HCT116 (cell line): ENCODE results near the gene CALHM4. TPM values are rescaled to one million over a fixed set of nuclear protein-coding genes. Genes with fewer than 3 reads are reported as not detected.

Experiments used
- ATAC-seq: fragments of 200-7000 bp; cut with Tn5 transposase; 2 replicates; pipeline ENCODE4 v1.9.1; 2020; ENCODE audit warnings: mild to moderate bottlenecking, moderate library complexity
- BruUV-seq: library from RNA; stranded (reverse); fragments of 400-500 nt; replicated peaks from 2 replicates; lab custom pipeline; 2021; lab: Mats Ljungman, UMichigan
- CTCF ChIA-PET: fragments of 300-600 bp; sonication (Branson Sonifier 250); formaldehyde crosslinking; loops from one replicate; lab custom pipeline; 2021; ENCODE audit warnings: antibody characterized with exemption; lab: Charles Lee
- POLR2A ChIA-PET: fragments of 300-600, 350-600 bp; sonication (Branson Sonifier 250); formaldehyde crosslinking; loops from one replicate; lab custom pipeline; 2021; ENCODE audit warnings: antibody characterized with exemption; lab: Charles Lee
- RAD21 ChIA-PET, 2 experiments: fragments of 300-600 bp; sonication (Branson Sonifier 250); formaldehyde crosslinking; loops; one replicate each; lab custom pipeline; 2023; ENCODE audit warnings: low total read pairs in 2 of 2; ENCODE audit not compliant: uncharacterized antibody in 2 of 2, unreplicated experiment in 2 of 2, low non-redundant PET in 1 of 2; lab: Charles Lee
- DNase-seq: peaks from one replicate; pipeline ENCODE4 v3.0.0-alpha.2; 2010; ENCODE audit warnings: low read depth, low spot score
- H2AFZ ChIP-seq: fragments of 200-600 bp; shearing (Covaris generic), sonication (generic); 2 replicates; pipeline ENCODE4 v1.6.1; 2017; ENCODE audit warnings: low read depth, mixed run types, mixed read lengths, antibody characterized with exemption, low read length; ENCODE audit not compliant: poor library complexity, severe bottlenecking
- H3K27ac ChIP-seq: 2 replicates; pipeline ENCODE4 v1.5.1; 2012; ENCODE audit warnings: low read depth, low read length
- H3K27me3 ChIP-seq: fragments of 200-600 bp; sonication (generic); 2 replicates; pipeline ENCODE4 v1.6.1; 2016; ENCODE audit warnings: mixed run types, low read length, mixed read lengths; ENCODE audit not compliant: insufficient read depth
- H3K36me3 ChIP-seq, 2 experiments: fragments of 200-500 bp in 1 of 2; fragments of 200-600 bp in 1 of 2; sonication (Bioruptor generic) in 1 of 2; sonication (generic) in 1 of 2; 2 replicates each; pipeline versions ENCODE4 v1.5.1 to v1.6.1; 2014 to 2016; ENCODE audit warnings: low read length in 2 of 2, inconsistent platforms in 1 of 2, mixed read lengths in 1 of 2, mixed run types in 1 of 2; ENCODE audit not compliant: insufficient read depth in 2 of 2, control insufficient read depth in 1 of 2
- H3K4me1 ChIP-seq, 2 experiments: fragments of 200-600 bp in 1 of 2; sonication (generic) in 1 of 2; 2 replicates each; pipeline versions ENCODE4 v1.5.1 to v1.6.1; 2012 to 2017; ENCODE audit warnings: low read length in 2 of 2, inconsistent platforms in 1 of 2, mild to moderate bottlenecking in 1 of 2, mixed read lengths in 1 of 2, mixed run types in 1 of 2, moderate library complexity in 1 of 2; ENCODE audit not compliant: insufficient read depth in 2 of 2, control insufficient read depth in 1 of 2
- H3K4me2 ChIP-seq: fragments of 200-600 bp; sonication (generic); 2 replicates; pipeline ENCODE4 v1.6.1; 2017; ENCODE audit warnings: mixed run types, low read length, mixed read lengths
- H3K4me3 ChIP-seq, 2 experiments: fragments of 200-600 bp in 1 of 2; sonication (generic) in 1 of 2; replicated peaks in 1 of 2; 2 replicates each; pipeline ENCODE4 v1.5.1; 2011 to 2016; ENCODE audit warnings: low read length in 2 of 2, control low read depth in 1 of 2, low read depth in 1 of 2, mild to moderate bottlenecking in 1 of 2, mixed read lengths in 1 of 2, mixed run types in 1 of 2
- H3K79me2 ChIP-seq: fragments of 200-600 bp; sonication (generic); 2 replicates; pipeline ENCODE4 v1.6.1; 2017; ENCODE audit warnings: mild to moderate bottlenecking, mixed run types, low read length, moderate library complexity, mixed read lengths; ENCODE audit not compliant: insufficient read depth
- H3K9ac ChIP-seq: fragments of 200-600 bp; sonication (generic); 2 replicates; pipeline ENCODE4 v1.6.1; 2016; ENCODE audit warnings: low read length, mixed read lengths
- H3K9me2 ChIP-seq: fragments of 200-600 bp; sonication (generic), shearing (Covaris generic); 2 replicates; pipeline ENCODE4 v1.6.1; 2017; ENCODE audit warnings: mixed run types, mild to moderate bottlenecking, moderate library complexity; ENCODE audit not compliant: insufficient read depth
- H3K9me3 ChIP-seq, 2 experiments: fragments of 200-500 bp in 1 of 2; fragments of 200-600 bp in 1 of 2; sonication (Bioruptor generic) in 1 of 2; sonication (generic) in 1 of 2; 2 replicates each; pipeline ENCODE4 v1.6.1; 2014 to 2017; ENCODE audit warnings: low read length in 2 of 2, mixed read lengths in 2 of 2, inconsistent platforms in 1 of 2, low read depth in 1 of 2, mild to moderate bottlenecking in 1 of 2, mixed run types in 1 of 2, moderate library complexity in 1 of 2; ENCODE audit not compliant: control insufficient read depth in 1 of 2, insufficient read depth in 1 of 2
- H4K20me1 ChIP-seq: fragments of 200-600 bp; sonication (generic), shearing (Covaris generic); 2 replicates; pipeline ENCODE4 v1.6.1; 2017; ENCODE audit warnings: mixed run types, mild to moderate bottlenecking, moderate library complexity; ENCODE audit not compliant: insufficient read depth
- CEBPB ChIP-seq: IDR thresholded peaks from 2 replicates; pipeline ENCODE4 v1.6.1; 2012; ENCODE audit warnings: low read depth
- EGR1 ChIP-seq: IDR thresholded peaks from 2 replicates; pipeline ENCODE4 v1.6.1; 2012; ENCODE audit warnings: low read depth
- FOSL1 ChIP-seq: IDR thresholded peaks from 2 replicates; pipeline ENCODE4 v1.6.1; 2012; ENCODE audit warnings: low read depth
- POLR2A ChIP-seq: IDR thresholded peaks from 2 replicates; pipeline ENCODE4 v1.7.0; 2011; ENCODE audit warnings: borderline replicate concordance; ENCODE audit not compliant: insufficient read depth, insufficient read length; ENCODE audit errors: extremely low read depth
- POLR2AphosphoS5 ChIP-seq: IDR thresholded peaks from 2 replicates; pipeline ENCODE4 v1.6.1; 2011; ENCODE audit warnings: mild to moderate bottlenecking, low read depth, low read length, moderate library complexity
- REST ChIP-seq: IDR thresholded peaks from 2 replicates; pipeline ENCODE4 v1.6.1; 2012; ENCODE audit warnings: low read depth
- SIN3A ChIP-seq: IDR thresholded peaks from 2 replicates; pipeline ENCODE4 v1.6.1; 2012; ENCODE audit warnings: low read depth
- SP1 ChIP-seq: IDR thresholded peaks from 2 replicates; pipeline ENCODE4 v1.6.1; 2012; ENCODE audit warnings: low read depth
- SRF ChIP-seq: IDR thresholded peaks from 2 replicates; pipeline ENCODE4 v1.6.1; 2012; ENCODE audit warnings: low read depth
- TCF7L2 ChIP-seq: IDR thresholded peaks from 2 replicates; pipeline ENCODE4 v1.7.0; 2011; ENCODE audit warnings: borderline replicate concordance, inconsistent platforms; ENCODE audit not compliant: insufficient read depth, insufficient read length; ENCODE audit errors: extremely low read depth
- YY1 ChIP-seq: IDR thresholded peaks from 2 replicates; pipeline ENCODE4 v1.6.1; 2011; ENCODE audit warnings: low read length, low read depth, moderate library complexity, mild to moderate bottlenecking; ENCODE audit not compliant: insufficient replicate concordance; ENCODE audit errors: extremely low read depth
- ZFX ChIP-seq: fragments of 450-650 bp; IDR thresholded peaks from 2 replicates; pipeline ENCODE4 v1.6.1; 2017
- ZNF274 ChIP-seq: fragments of 200-500 bp; sonication (Bioruptor generic); IDR thresholded peaks from 2 replicates; pipeline ENCODE4 v1.6.1; 2014; ENCODE audit warnings: mild to moderate bottlenecking, low read depth, low read length, inconsistent platforms
- intact Hi-C: fragments of 100-400 bp; cut with micrococcal nuclease; formaldehyde crosslinking; loops from 2 replicates; pipeline ENCODE4 v1.10.0; 2022
- total RNA-seq: library from RNA; stranded (reverse); gene quantifications from one replicate; pipeline ENCODE4 v1.2.1, GENCODE V29; 2021; ENCODE audit not compliant: unreplicated experiment

Gene CALHM4
- total RNA-seq, 1 experiment from 2014 or later: not detected

GRCh38 chr6:116547358-116547757, 6.2 kb upstream of the CALHM4 start:
- RAD21 ChIA-PET: no interaction called here
- no peak overlapping the region for H3K4me3 ChIP-seq
- no peak overlapping the region for H3K9ac ChIP-seq
- CTCF ChIA-PET: no interaction called here
- H3K4me1 ChIP-seq: no peaks in the 10 kb centered on the region
- no peaks in the 10 kb centered on the region for H3K9me2 ChIP-seq
- H4K20me1 ChIP-seq: no peaks in the 10 kb centered on the region
- no peak for DNase-seq
- H2AFZ ChIP-seq: no peak overlapping the region
- no peaks in the 10 kb centered on the region for H3K36me3 ChIP-seq
- POLR2A ChIA-PET: no interaction called here
- intact Hi-C loops: no loop called here
- no peaks in the 10 kb centered on the region for H3K79me2 ChIP-seq
- ATAC-seq: no peak
- H3K27ac ChIP-seq: no peak overlapping the region
- no peak overlapping the region for H3K4me2 ChIP-seq
- H3K9me3 ChIP-seq: no peaks in the 10 kb centered on the region
- no TSS peak for BruUV-seq
- no peaks in the 10 kb centered on the region for H3K27me3 ChIP-seq
- TF ChIP-seq CEBPB: no peak
- TF ChIP-seq SP1: no peak
- no peak for TF ChIP-seq SIN3A
- no peak for TF ChIP-seq POLR2A
- TF ChIP-seq ZFX: no peak
- TF ChIP-seq POLR2AphosphoS5: no peak
- no peak for TF ChIP-seq SRF
- no peak for TF ChIP-seq YY1

GRCh38 chr6:116550796-116551195, 2.8 kb upstream of the CALHM4 start:
- DNase-seq: no peak
- Histone ChIP-seq H3K79me2 (no peaks in the 10 kb centered on the region), H3K9me2 (no peaks in the 10 kb centered on the region), H3K27ac (no peak overlapping the region), H3K4me1 (peaks cover 0 to 2% of the 10 kb centered on the region in 2 experiments; a peak in 1 of 4 replicates), H3K9me3 (no peaks in the 10 kb centered on the region), H3K27me3 (no peaks in the 10 kb centered on the region), H4K20me1 (no peaks in the 10 kb centered on the region), H3K9ac (no peak overlapping the region), H3K36me3 (no peaks in the 10 kb centered on the region), H3K4me3 (no peak overlapping the region)
- intact Hi-C loops: no loop called here
- ChIA-PET RAD21 (no interaction called here), CTCF (no interaction called here), POLR2A (no interaction called here)
- BruUV-seq: no TSS peak
- ATAC-seq: no peak
- no peak for TF ChIP-seq CEBPB
- TF ChIP-seq REST: no peak
- TF ChIP-seq FOSL1: no peak
- TF ChIP-seq TCF7L2: no peak
- no peak for TF ChIP-seq SP1
- no peak for TF ChIP-seq YY1
- TF ChIP-seq ZNF274: no peak
- no peak for TF ChIP-seq EGR1
- TF ChIP-seq, all 23 proteins: peak for 0
- H3K4me2 ChIP-seq: no peak overlapping the region
- peak overlapping the region; percentile 38 for H2AFZ ChIP-seq
